CD4-positive, CD25-positive, alpha-beta regulatory T cell (primary cell): Measurements from ENCODE around the gene DNAJC27. TPM values are rescaled to one million over a fixed set of nuclear protein-coding genes. Genes with fewer than 3 reads are reported as not detected.

Source experiments
- ATAC-seq, 2 donors: fragments of 150-1000 bp; cut with Tn5 transposase; one replicate each; pipeline ENCODE4 v1.10.0; 2021; ENCODE audit warnings: low read depth in 2 of 2, moderate number of reproducible peaks in 2 of 2, moderate library complexity in 1 of 2
- DNase-seq, 3 donors: peaks; one replicate each; pipeline versions ENCODE4 v3.0.0 to v3.0.0-alpha.2; 2012 to 2022; ENCODE audit warnings: mixed read lengths in 1 of 3
- H3K27ac ChIP-seq: one replicate; pipeline ENCODE4 v1.7.0; 2013; ENCODE audit warnings: mild to moderate bottlenecking, low read length; ENCODE audit not compliant: insufficient read depth, poor library complexity, severe bottlenecking
- H3K27me3 ChIP-seq: one replicate; pipeline ENCODE4 v1.7.0; 2013; ENCODE audit warnings: low read length; ENCODE audit not compliant: control insufficient read depth, insufficient read depth
- H3K36me3 ChIP-seq: one replicate; pipeline ENCODE4 v1.7.0; 2013; ENCODE audit warnings: mild to moderate bottlenecking, low read length, moderate library complexity; ENCODE audit not compliant: control insufficient read depth, insufficient read depth
- H3K4me1 ChIP-seq: 2 replicates; pipeline ENCODE4 v1.7.0; 2013; ENCODE audit warnings: mild to moderate bottlenecking, low read length; ENCODE audit not compliant: insufficient read depth, control insufficient read depth, poor library complexity, severe bottlenecking
- H3K4me3 ChIP-seq: one replicate; pipeline ENCODE4 v1.7.0; 2013; ENCODE audit warnings: low read depth, mild to moderate bottlenecking, low read length, moderate library complexity
- H3K9me3 ChIP-seq, 2 experiments: 1 replicate in 1 of 2; 2 replicates in 1 of 2; pipeline ENCODE4 v1.7.0; 2013; ENCODE audit warnings: low read length in 2 of 2, mild to moderate bottlenecking in 1 of 2, moderate library complexity in 1 of 2; ENCODE audit not compliant: control insufficient read depth in 2 of 2
- H3K27ac Mint-ChIP-seq, 3 donors: one replicate each; pipeline ENCODE4 v1.8.0; 2020 to 2022; ENCODE audit warnings: mild to moderate bottlenecking in 3 of 3, mixed read lengths in 3 of 3, moderate library complexity in 2 of 3
- H3K27me3 Mint-ChIP-seq: one replicate; pipeline ENCODE4 v1.8.0; 2022; ENCODE audit warnings: mild to moderate bottlenecking, mixed read lengths
- H3K36me3 Mint-ChIP-seq: one replicate; pipeline ENCODE4 v1.8.0; 2020; ENCODE audit warnings: mixed read lengths
- H3K4me1 Mint-ChIP-seq, 4 donors: one replicate each; pipeline ENCODE4 v1.8.0; 2020 to 2022; ENCODE audit warnings: mixed read lengths in 4 of 4, mild to moderate bottlenecking in 1 of 4
- H3K4me3 Mint-ChIP-seq, 4 donors: one replicate each; pipeline ENCODE4 v1.8.0; 2020 to 2022; ENCODE audit warnings: mild to moderate bottlenecking in 4 of 4, mixed read lengths in 4 of 4, moderate library complexity in 3 of 4
- H3K9me3 Mint-ChIP-seq, 7 donors: one replicate each; pipeline ENCODE4 v1.8.0; 2020 to 2022; ENCODE audit warnings: mixed read lengths in 7 of 7, mild to moderate bottlenecking in 3 of 7, moderate library complexity in 2 of 7
- polyA plus RNA-seq, 4 donors: library from polyadenylated mRNA; unstranded; fragments of 300-500 nt; fragmentation: Illumina TruSeq; gene quantifications; one replicate each; pipeline ENCODE4 v1.2.3, GENCODE V29; 2021
- total RNA-seq: library from RNA; stranded (reverse); gene quantifications from one replicate; pipeline ENCODE4 v1.2.3, GENCODE V29; 2022

The DNAJC27 gene
- total and polyA plus RNA-seq, 5 donors from 2014 or later, result 2.7 to 14.6 (median 5.6) TPM

DNA sequence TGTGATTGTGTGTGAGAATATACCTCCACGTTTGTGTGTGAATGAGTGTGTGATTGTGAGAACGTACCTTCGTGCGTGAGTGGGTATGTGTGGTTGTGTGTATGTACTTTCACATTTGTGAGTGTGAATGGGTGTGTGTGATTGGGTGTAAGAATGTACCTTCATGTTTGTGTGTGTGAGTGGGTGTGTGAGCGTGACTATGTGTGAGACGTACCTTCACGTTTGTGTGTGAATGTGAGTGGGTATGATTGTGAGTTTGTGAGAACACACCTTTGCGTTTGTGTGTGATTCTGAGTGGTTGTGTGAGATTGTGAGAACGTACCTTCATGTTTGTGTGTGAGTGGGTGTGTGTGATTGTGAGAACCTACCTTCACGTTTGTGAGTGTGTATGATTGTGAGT is 45.9 kb downstream of the DNAJC27 start:
- Histone ChIP-seq H3K27me3 (peaks cover 2% of the 10 kb centered on the region), H3K4me1 (peaks cover 16% of the 10 kb centered on the region), H3K36me3 (no peaks in the 10 kb centered on the region), H3K9me3 (no peaks in the 10 kb centered on the region), H3K27ac (no peak overlapping the region), H3K4me3 (no peak overlapping the region)
- ATAC-seq (no peak), DNase-seq (no peak)
- Mint-ChIP-seq H3K9me3 (peaks cover 0 to 1% (median 0%) of the 10 kb centered on the region in 7 donors), H3K27ac (no peak overlapping the region), H3K4me1 (peaks cover 0 to 15% (median 4%) of the 10 kb centered on the region in 4 donors), H3K4me3 (no peak overlapping the region), H3K27me3 (peaks cover 7% of the 10 kb centered on the region), H3K36me3 (no peaks in the 10 kb centered on the region)

- H3K36me3 ChIP-seq, result no peaks in the 10 kb centered on the region
- DNase-seq (no peak), ATAC-seq (no peak)
- H3K4me1 Mint-ChIP-seq, result peaks cover 0 to 16% (median 6%) of the 10 kb centered on the region in 4 donors
- no peak overlapping the region for H3K27ac Mint-ChIP-seq
- H3K27ac ChIP-seq, result no peak overlapping the region
- peaks cover 0 to 2% (median 0%) of the 10 kb centered on the region in 7 donors for H3K9me3 Mint-ChIP-seq
- H3K36me3 Mint-ChIP-seq, result no peaks in the 10 kb centered on the region
- no peaks in the 10 kb centered on the region for H3K9me3 ChIP-seq
- H3K4me1 ChIP-seq, result peaks cover 18% of the 10 kb centered on the region
- no peak overlapping the region for H3K4me3 Mint-ChIP-seq
- peaks cover 7% of the 10 kb centered on the region for H3K27me3 Mint-ChIP-seq
- H3K4me3 ChIP-seq, result no peak overlapping the region
- peaks cover 2% of the 10 kb centered on the region for H3K27me3 ChIP-seq
Observed at GRCh38 chr2:24924732-24925131, 47.0 kb downstream of the DNAJC27 start.

DNA sequence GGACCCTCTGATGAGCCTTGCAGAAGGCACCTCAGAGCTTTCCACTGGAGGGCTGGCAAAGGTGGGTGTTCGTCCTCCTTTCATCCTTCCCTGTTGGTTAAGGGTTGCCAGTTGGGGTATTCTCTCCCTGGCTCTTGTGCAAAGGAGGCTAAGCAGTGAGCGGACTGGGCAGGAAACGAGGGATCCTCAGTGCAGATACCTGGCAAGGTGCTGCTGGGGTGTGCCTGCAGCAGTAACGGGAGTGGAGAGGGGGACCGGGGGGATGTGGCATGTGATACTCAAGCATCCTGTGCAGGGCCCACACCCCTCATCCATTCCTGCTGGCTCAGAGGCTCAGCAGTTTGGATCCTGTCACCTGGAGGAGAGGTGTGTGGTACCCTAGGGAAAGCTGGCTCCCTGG is 47.5 kb downstream of the DNAJC27 start:
- Mint-ChIP-seq H3K9me3 (peaks cover 0 to 2% (median 0%) of the 10 kb centered on the region in 7 donors), H3K27me3 (peaks cover 7% of the 10 kb centered on the region), H3K36me3 (no peaks in the 10 kb centered on the region), H3K27ac (no peak overlapping the region), H3K4me3 (peak overlapping the region in 1 of 4 donors; percentile 41), H3K4me1 (peaks cover 0 to 18% (median 6%) of the 10 kb centered on the region in 4 donors)
- Histone ChIP-seq H3K4me3 (no peak overlapping the region), H3K4me1 (peaks cover 22% of the 10 kb centered on the region), H3K9me3 (no peaks in the 10 kb centered on the region), H3K27me3 (peaks cover 2% of the 10 kb centered on the region), H3K27ac (no peak overlapping the region), H3K36me3 (no peaks in the 10 kb centered on the region)
- ATAC-seq (no peak), DNase-seq (no peak)

DNA sequence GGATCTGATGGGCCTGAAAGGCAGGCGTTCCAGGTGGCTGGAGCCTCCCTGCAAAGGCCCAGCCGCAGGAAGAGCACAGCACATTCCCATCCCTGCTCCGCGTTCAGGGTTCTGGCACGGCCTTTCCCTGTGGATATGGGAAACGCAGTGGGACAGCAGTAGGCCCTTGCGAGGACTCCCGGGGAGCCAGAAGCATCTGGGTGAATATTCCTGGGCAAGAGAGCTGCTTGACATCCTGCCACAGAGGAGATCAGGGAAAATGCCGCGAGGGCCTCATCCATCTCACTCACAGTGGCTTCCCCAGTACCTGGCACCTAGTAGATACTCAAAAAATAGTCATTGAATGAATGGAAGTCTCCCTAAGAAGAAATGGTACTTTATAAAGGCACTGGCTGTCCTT is 48.6 kb downstream of the DNAJC27 start:
- no peak overlapping the region for H3K27ac Mint-ChIP-seq
- ATAC-seq, result no peak

GRCh38 chr2:24922556-24922955 is 49.2 kb downstream of the DNAJC27 start:
- no peaks in the 10 kb centered on the region for H3K36me3 Mint-ChIP-seq
- H3K4me1 Mint-ChIP-seq, result peaks cover 2 to 28% (median 20%) of the 10 kb centered on the region in 4 donors
- DNase-seq, result no peak
- peak overlapping the region in 3 of 4 donors; percentile 8 to 39 (median 11) for H3K4me3 Mint-ChIP-seq
- no peak for ATAC-seq
- Histone ChIP-seq H3K36me3 (no peaks in the 10 kb centered on the region), H3K27me3 (peaks cover 2% of the 10 kb centered on the region), H3K4me3 (no peak overlapping the region), H3K4me1 (peaks cover 39% of the 10 kb centered on the region), H3K27ac (no peak overlapping the region), H3K9me3 (no peaks in the 10 kb centered on the region)
- no peak overlapping the region for H3K27ac Mint-ChIP-seq
- peaks cover 0 to 2% (median 0%) of the 10 kb centered on the region in 7 donors for H3K9me3 Mint-ChIP-seq
- peaks cover 7% of the 10 kb centered on the region for H3K27me3 Mint-ChIP-seq

More for the DNA sequence above, 48.6 kb downstream of the DNAJC27 start:
- H3K36me3 ChIP-seq, result no peaks in the 10 kb centered on the region
- no peaks in the 10 kb centered on the region for H3K36me3 Mint-ChIP-seq
- peaks cover 33% of the 10 kb centered on the region for H3K4me1 ChIP-seq
- H3K27me3 ChIP-seq, result peaks cover 2% of the 10 kb centered on the region
- H3K4me3 ChIP-seq, result no peak overlapping the region
- no peaks in the 10 kb centered on the region for H3K9me3 ChIP-seq
- H3K4me1 Mint-ChIP-seq, result peaks cover 0 to 24% (median 15%) of the 10 kb centered on the region in 4 donors
- DNase-seq, result no peak
- no peak overlapping the region for H3K27ac ChIP-seq
- peaks cover 7% of the 10 kb centered on the region for H3K27me3 Mint-ChIP-seq
- peak overlapping the region in 3 of 4 donors; percentile 8 to 13 (median 11) for H3K4me3 Mint-ChIP-seq
- H3K9me3 Mint-ChIP-seq, result peaks cover 0 to 2% (median 0%) of the 10 kb centered on the region in 7 donors

DNA sequence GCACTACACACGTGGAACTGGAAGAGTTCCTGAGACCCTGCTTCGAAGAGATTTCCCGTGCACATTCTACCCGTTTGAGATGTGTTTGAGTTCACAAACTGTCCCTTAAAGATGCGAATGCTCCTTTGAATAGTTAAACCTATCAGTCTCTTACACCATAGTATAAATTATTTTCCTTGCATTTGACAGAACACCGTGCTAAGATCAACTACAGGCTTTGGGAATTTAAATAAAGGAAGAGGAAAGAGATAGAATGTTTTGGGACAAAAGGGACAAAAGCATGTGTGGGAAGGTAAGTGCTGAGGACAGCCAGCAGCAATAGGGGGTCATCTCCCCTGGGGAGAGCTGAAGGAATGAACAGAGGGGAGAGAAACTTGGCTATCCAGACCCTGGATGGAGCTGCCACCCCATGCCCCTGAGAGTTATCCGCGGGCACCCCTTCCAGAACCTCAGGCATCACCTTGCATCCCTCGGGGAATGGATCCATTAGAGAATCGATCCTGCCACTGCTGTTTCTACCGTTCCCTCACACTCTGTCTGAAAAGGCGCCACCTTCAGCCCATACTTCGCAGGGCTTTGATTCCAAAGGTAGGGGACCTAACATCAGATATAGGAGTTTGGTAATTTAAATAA is 50.8 kb downstream of the DNAJC27 start:
- H3K4me3 ChIP-seq, result peak overlapping the region; percentile 63

GRCh38 chr2:24920098-24920808 is 51.5 kb downstream of the DNAJC27 start, which contains the start of gene ADCY3:
TSS of gene ADCY3 (minus strand) at chr2:24920237. CDS start at chr2:24918987, 1,250 bp downstream.
- Histone ChIP-seq H3K9me3 (no peaks in the 10 kb centered on the region), H3K36me3 (no peaks in the 10 kb centered on the region), H3K27ac (peak within 1 kb of the TSS; percentile 55), H3K4me3 (peak within 1 kb of the TSS; percentile 79), H3K4me1 (peaks cover 40% of the 10 kb centered on the region), H3K27me3 (no peaks in the 10 kb centered on the region)
- ATAC-seq, result peak; percentile 68 to 69
- peak within 1 kb of the TSS; percentile 33 to 95 (median 88) for H3K27ac Mint-ChIP-seq
- peaks cover 5 to 42% (median 29%) of the 10 kb centered on the region in 4 donors for H3K4me1 Mint-ChIP-seq
- no peaks in the 10 kb centered on the region for H3K36me3 Mint-ChIP-seq
- peaks cover 0 to 2% (median 0%) of the 10 kb centered on the region in 7 donors for H3K9me3 Mint-ChIP-seq
- peak within 1 kb of the TSS; percentile 94 to 97 (median 96) for H3K4me3 Mint-ChIP-seq
- DNase-seq, result peak; percentile 56 to 80 (median 65)
- H3K27me3 Mint-ChIP-seq, result peaks cover 7% of the 10 kb centered on the region

More for the DNA sequence above, 50.8 kb downstream of the DNAJC27 start:
- H3K4me3 Mint-ChIP-seq, result peak overlapping the region; percentile 80 to 92 (median 86)
- peaks cover 7% of the 10 kb centered on the region for H3K27me3 Mint-ChIP-seq
- Histone ChIP-seq H3K4me1 (peaks cover 40% of the 10 kb centered on the region), H3K36me3 (no peaks in the 10 kb centered on the region), H3K27ac (peak overlapping the region; percentile 55), H3K27me3 (peaks cover 2% of the 10 kb centered on the region), H3K9me3 (no peaks in the 10 kb centered on the region)
- DNase-seq (peak in 1 of 3 donors; percentile 28), ATAC-seq (no peak)
- H3K27ac Mint-ChIP-seq, result peak overlapping the region; percentile 7 to 85 (median 33)
- peaks cover 5 to 41% (median 28%) of the 10 kb centered on the region in 4 donors for H3K4me1 Mint-ChIP-seq
- H3K36me3 Mint-ChIP-seq, result no peaks in the 10 kb centered on the region
- H3K9me3 Mint-ChIP-seq, result peaks cover 0 to 2% (median 0%) of the 10 kb centered on the region in 7 donors
